ENCODE results near the gene DPP7.

GRCh38 chr9:137103206-137103999, 11.1 kb downstream of the DPP7 start:
- no peak for TF ChIP-seq CTCF (IDR thresholded peaks at IDR 0.05 in 2 of 3, conservative IDR thresholded peaks at IDR 0.05 in 1 of 3; ENCODE audit: borderline replicate concordance in 1 of 3, insufficient read depth in 1 of 3, low read depth in 2 of 3, low read length in 2 of 3)
- TF ChIP-seq POLR2A (IDR thresholded peaks at IDR 0.05; ENCODE audit: borderline replicate concordance, extremely low read depth, insufficient read depth, insufficient read length): no peak
- TF ChIP-seq REST (IDR thresholded peaks at IDR 0.05; ENCODE audit: low read depth): no peak
- no peak for TF ChIP-seq ZNF274 (IDR thresholded peaks at IDR 0.05; ENCODE audit: low read depth, low read length)
- TF ChIP-seq ATF3 (IDR thresholded peaks at IDR 0.05): no peak
- TF ChIP-seq POLR2AphosphoS5 (IDR thresholded peaks at IDR 0.05; ENCODE audit: low read depth, low read length): no peak
- no peak for TF ChIP-seq FOSL1 (IDR thresholded peaks at IDR 0.05; ENCODE audit: low read depth)
- TF ChIP-seq TCF7L2 (IDR thresholded peaks at IDR 0.05; ENCODE audit: borderline replicate concordance, extremely low read depth, insufficient read depth, insufficient read length): no peak
- TF ChIP-seq CEBPB (IDR thresholded peaks at IDR 0.05; ENCODE audit: low read depth): no peak
- no peak for TF ChIP-seq EZH2 (IDR thresholded peaks at IDR 0.05)
- no peak for TF ChIP-seq YY1 (IDR thresholded peaks at IDR 0.05; ENCODE audit: extremely low read depth, insufficient replicate concordance, low read depth, low read length)
- TF ChIP-seq RAD21 (IDR thresholded peaks at IDR 0.05; ENCODE audit: low read depth): no peak
- TF ChIP-seq JUND (IDR thresholded peaks at IDR 0.05): no peak
